NCI-H128 (cell line): Measurements from ENCODE around the gene MFNG.

Experiments
- DNase-seq: peaks from one replicate; lab custom pipeline; 2025; ENCODE audit not compliant: unreplicated experiment; lab: John Stamatoyannopoulos, UW

MFNG gene

DNA sequence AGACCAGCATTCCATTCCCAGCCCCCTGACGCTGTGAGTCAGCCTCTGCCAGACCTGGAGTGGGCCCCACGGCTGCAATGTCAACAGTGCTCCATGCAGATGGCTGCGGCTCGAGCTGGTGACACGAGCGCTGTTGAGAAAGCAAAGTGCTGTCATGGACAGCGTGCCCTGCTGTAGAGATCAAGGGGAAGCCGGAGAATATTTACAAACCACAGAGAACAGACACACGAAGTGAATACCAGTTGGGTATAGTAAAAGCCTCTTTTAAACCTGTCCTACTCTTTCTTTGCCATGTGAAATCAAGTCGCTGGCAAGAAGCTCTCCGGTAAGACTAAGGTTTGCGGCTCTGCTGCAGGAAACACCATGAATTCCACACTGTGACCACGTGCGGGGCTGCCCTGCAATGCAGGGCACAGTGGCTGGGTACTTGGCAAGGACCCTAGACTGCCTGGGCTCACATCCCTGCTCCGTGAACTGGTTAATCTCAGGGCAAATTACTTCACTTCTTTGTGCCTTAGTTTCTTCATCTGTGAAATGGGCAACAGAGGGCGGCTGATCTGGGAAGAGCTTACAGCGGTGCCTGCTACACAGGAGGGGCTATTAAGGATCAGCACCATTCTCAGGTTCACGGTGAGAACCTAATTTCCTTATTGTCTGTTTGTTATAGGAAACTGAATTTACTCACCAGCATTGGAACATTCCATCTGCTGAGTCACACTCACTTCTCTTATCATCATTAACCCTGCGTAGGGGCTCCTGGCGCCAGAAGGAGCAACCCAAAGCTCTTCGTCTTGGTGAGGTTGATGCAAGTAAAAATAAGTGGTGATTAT lies 31.1 kb downstream of the MFNG start:
- DNase-seq = no peak

- DNase-seq = no peak
These were observed 32.5 kb downstream of the MFNG start for GRCh38 chr22:37453696-37454095.

- no peak for DNase-seq
These were observed 35.0 kb downstream of the MFNG start for GRCh38 chr22:37451218-37451617.

DNA sequence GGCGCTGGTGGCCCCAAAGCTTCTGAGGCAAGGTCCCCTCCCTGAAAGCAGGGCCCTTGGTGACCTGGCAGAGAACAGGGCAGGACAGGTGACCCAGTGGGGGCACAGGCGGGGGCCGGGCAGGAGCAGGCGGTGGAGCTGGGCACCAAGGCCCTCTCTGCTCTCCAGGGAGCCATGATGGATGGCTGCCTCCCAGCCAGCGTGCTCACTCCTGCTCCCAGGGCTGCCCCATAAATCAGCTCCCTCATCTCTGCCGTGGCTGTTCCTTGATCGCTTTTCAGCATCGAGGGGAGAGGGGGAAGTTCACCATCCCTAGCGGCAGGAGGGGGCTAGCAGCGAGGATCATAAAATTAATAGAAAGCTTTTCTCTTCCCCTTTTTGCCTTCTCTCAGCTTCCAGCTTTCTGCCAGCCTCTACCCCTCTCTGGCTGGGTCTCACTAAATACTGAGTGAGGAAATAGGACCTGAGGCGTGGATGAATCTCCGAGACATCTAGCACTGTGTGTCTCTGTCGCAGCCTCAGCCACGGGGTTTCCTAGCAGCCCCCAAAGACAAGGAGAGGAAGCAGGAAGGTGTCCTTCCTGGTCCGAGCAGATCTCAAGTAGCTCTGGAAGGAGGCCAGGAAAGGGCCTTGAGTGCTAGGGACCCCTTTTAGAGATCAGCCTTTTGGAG lies 36.7 kb downstream of the MFNG start:
- DNase-seq = no peak

- no peak for DNase-seq
These were observed 37.6 kb downstream of the MFNG start for GRCh38 chr22:37448516-37449127.

GRCh38 chr22:37445501-37445900 lies 40.7 kb downstream of the MFNG start:
- DNase-seq = no peak

DNA sequence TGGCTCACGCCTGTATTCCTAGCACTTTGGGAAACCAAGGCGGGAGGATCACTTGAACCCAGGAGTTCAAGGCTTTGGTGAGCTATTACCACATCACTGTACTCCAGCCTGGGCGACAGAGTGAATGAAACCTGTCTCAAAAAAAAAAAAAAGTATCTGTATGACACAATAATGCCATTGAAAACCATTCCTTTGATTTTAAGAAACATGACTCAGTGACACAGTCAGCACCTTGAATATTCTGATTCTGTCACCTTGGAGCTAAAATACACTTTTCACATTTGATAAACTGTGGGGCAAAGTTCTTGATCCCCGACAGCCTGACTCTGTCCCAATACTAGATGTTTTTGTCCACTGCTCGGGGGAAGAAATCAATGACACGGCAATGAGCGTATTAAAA lies 42.2 kb downstream of the MFNG start:
- no peak for DNase-seq

DNA sequence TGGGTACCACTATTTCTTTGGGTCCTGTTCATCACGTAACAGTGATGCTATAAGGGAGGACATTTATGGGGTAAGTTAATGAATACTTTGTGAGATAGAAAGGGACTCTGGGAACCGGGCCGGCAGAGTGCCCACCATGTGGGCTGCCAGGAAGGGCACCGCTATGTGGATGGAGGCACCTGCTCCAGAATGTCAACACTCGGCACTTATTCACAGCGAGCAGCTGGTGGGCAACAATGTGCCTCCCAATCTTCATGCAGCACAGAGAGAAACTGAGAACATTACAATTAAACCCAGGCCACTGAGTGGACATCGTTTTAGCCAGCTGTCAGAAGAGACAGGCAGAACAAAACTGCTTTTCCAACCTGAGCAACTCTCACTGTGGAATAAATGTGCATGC lies 43.1 kb downstream of the MFNG start:
- DNase-seq = no peak

DNA sequence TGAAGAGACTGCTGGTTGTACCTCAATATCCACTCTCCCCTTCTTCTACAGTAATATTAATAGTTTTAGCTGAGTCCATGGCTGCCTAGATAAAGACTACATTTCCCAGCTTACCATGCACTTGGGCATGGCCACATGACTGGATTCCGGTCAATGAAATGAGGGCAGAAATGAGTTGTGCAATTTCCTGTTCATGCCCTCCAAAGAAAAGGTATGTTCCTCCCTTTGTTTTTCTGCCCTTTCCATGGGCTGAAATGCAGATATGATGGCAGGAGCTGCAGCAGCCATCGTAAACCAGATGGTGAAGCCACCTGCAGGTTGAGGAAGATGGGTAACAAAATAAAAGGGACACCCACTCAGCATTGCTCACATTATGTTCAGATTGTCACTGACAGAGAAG lies 43.6 kb downstream of the MFNG start:
- no peak for DNase-seq

GRCh38 chr22:37442135-37442534 lies 44.0 kb downstream of the MFNG start:
- DNase-seq = no peak

- no peak for DNase-seq
These were observed 45.3 kb downstream of the MFNG start for GRCh38 chr22:37440875-37441274.

DNA sequence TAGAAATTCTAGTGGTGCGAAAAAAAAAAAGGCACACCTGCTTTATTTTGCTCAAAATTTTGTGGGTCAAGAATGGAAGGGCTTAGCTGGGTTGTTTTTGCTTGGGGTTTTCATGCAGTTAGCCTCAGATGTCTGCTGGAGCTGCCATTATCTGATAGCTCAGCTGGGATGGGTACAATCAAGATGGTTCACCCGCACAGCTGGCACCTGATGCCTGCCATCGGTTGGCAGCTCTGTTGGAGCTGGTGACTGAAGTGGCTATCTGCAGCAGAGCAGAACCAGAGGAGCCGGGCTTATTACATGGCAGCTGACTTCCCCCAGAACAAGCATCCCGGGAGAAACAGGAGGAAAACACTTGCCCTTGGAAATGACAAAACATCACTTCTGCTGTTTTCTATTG lies 46.8 kb downstream of the MFNG start:
- no peak for DNase-seq

- DNase-seq = no peak
These were observed 50.1 kb downstream of the MFNG start for GRCh38 chr22:37435970-37436603.

DNA sequence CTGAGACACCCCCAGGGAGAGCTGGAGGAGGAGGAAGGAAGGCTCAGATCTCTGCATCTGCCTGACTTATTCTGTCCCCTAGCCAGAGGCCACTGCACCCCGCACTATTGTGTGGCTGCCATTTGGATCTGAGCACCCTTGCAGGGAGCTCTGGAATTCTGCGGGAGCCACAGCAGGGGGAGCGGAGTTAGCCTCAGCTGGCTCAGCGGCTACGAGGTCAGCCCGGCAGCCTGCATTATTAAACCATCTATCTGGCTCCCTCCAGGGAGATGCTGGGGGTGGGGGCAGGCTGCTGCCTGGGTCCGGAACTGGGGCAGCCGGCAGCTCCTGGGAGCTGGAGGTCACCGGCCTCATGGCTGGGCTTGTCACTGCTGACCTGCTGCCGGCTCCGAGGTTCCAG lies 52.4 kb downstream of the MFNG start:
- DNase-seq = no peak

DNA sequence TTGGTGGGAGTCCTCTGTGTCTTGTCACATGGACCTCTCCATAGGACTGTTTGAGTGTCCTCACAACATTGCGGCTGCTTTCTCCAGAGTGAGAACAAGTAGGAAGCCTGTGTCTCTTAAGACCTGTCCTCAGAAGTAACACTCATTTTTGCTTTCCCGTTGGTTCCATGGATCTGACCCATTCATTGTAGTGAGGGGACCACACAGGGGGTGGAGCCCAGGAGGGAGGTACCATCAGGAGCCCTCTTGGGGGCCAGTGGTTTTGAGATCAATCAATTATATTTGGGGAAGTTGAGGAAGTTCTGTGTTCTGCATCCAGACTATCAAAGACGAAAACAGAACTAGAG lies 53.5 kb downstream of the MFNG start:
- no peak for DNase-seq

DNA sequence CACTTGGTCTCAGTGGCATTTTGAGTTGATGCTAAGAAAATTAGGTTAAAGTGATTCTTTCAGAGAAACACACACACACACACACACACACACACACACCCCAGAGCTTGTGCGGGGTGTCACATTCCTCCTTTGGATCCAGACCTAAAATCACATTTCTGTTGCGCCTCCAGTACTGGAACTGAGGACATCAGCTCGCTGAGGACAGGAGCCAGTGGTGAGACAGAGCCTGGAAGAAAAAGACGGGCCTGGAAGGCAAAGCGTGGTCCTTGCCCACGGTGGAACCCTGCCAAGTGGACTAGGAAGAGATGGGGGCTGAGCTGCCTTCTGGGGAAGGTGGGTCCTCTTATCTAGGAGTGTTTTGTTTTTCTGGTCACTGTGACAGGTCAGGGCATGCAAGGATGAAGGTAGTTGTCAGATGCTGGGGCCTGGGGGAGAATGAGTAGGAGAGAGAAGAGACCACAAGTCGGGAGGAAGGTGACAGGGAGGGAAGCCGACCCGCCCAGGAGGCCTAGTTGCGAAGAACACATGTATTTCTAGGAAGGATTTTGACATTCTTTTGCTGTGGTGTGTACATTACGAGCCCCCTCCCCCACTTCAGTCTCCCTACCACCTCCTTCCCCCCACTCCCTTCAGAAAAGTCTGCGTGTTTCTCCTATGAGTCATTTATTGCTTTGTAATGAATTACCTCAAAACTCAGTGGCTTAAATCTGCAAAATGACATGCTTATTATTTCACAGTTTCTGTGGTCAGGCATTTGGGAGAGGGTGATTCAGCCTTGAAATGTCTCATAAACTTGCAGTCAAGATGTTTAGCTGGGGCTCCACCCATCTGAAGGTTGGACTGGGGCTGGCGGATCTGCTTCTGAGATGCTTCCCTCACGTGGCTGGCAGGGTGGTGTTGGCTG lies 54.1 kb downstream of the MFNG start:
- DNase-seq = no peak

DNA sequence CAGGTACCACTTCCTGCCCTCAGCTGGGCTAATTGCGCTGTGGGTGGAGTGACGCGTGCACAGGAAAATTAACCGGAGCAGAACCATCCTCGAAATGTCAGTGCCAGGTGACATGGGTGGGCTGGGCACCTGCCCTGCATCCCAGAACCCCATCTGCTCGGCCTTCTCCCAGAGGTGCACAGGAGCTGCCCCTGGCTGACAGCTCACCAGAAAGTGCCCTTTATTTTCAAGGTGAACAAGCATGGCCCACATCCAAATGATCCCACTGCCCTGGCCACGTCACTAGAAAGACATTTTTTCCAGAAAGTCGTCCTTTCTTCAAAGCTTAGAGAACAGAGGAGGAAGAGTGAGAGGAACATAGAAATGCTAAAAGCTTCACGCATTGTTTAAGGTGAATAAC lies 54.8 kb downstream of the MFNG start:
- no peak for DNase-seq

DNA sequence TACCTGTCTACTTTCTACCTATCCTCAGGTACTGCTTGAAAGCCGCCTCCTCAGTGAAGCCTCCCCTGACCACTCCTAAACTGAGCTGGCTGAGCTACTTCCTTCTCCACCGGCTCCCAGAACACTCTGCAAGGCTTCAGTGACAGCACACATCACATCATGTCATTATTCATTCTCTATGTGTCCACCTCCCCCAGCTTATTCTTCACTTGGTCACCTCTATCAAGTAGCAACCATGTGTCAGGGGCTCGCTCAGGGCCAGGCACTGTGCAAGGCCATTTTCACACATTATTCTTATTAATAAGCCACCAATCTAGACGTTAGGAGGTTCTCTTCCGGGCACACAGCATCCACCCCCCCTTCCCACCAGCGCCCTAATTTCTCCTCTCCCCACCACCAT lies 55.2 kb downstream of the MFNG start:
- DNase-seq = no peak

GRCh38 chr22:37428649-37429586 lies 57.3 kb downstream of the MFNG start:
- DNase-seq = no peak
